Stimulated activated CD8-positive, alpha-beta memory T cell treated with anti-CD3 and anti-CD28 coated beads, Interleukin-4, amount 100 ng/mL, for 1 hour (primary cell): Measurements from ENCODE around the gene OR2A5.
"Not testable (repeated sequence)": the region's sequence is repeated elsewhere in the genome, so short reads cannot be mapped to it uniquely, and the experiment has no call there.

Source experiments
- DNase-seq, 2 donors: peaks; one replicate each; pipeline ENCODE4 v3.0.0-alpha.2; 2020; ENCODE audit warnings: low read depth in 2 of 2, low spot score in 1 of 2

Gene OR2A5, protein sequence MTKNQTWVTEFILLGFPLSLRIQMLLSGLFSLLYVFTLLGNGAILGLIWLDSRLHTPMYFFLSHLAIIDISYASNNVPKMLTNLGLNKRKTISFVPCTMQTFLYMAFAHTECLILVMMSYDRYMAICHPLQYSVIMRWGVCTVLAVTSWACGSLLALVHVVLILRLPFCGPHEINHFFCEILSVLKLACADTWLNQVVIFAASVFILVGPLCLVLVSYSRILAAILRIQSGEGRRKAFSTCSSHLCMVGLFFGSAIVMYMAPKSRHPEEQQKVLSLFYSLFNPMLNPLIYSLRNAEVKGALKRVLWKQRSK

DNA sequence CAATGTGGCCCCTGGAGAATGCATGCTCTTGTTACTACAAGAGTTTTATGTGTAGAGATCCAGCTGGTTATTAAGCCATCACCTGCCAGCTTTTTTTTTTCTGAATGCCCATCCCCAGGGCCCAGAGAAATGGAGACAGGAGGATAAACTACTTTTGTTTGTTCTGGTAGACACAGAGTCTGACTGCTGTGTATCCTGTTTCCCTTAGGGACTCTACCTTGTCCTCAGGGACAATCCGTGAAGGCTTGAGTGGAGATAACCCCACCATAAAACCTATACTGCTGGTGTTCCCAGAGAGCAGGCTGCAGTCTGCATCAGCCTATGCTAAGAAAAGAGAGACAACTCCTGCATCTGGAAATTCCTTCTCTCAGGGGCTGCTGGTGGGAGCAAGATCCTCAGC is at the start of gene OR2A5:
Gene OR2A5 (plus strand): TSS at position 301 of the 400 bp plus-strand sequence. CDS start 1,454 bp downstream, outside the sequence.
- DNase-seq: no peak

GRCh38 chr7:144000020-144000419 is 48.7 kb upstream of the OR2A5 start, which contains the start of gene OR6B1:
TSS of gene OR6B1 (plus strand) at chr7:144000320. CDS start at chr7:144003997, 3,677 bp downstream.
- no peak for DNase-seq

GRCh38 chr7:144001543-144001942 is 47.2 kb upstream of the OR2A5 start:
- DNase-seq: no peak

DNA sequence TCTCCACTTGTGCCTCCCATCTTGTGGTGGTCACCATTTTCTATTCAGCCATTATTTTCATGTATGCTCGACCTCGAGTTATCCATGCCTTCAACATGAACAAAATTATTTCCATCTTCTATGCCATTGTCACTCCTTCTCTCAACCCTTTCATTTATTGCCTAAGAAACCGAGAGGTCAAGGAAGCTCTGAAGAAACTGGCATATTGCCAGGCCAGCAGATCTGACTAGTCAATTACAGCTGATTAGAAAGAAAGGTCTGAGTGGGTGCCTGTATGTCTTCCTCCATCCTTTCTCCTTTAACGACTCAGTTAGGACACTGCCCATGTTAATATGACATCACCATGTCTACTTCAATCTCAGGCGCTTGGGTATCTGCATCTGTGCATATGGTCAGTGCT is 44.0 kb upstream of the OR2A5 start:
- DNase-seq: no peak

GRCh38 chr7:144006029-144006691 is 42.6 kb upstream of the OR2A5 start:
- no peak for DNase-seq

DNA sequence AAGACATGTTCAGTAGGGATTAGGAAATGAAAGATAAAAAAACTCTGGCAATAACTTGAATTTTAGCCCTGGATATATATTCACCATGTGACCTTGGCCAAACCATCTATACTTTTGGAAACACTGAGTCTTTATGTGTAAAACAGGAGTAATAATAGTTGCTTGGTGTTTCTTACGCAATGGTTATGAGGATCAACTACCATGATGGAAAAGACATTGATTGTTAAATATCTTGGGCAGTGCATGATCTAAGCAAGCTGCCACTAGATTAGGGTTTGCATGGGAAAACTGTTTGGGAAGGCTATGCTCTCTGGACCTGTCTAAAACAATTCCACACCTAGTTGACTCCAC is 42.1 kb upstream of the OR2A5 start:
- DNase-seq: no peak

DNA sequence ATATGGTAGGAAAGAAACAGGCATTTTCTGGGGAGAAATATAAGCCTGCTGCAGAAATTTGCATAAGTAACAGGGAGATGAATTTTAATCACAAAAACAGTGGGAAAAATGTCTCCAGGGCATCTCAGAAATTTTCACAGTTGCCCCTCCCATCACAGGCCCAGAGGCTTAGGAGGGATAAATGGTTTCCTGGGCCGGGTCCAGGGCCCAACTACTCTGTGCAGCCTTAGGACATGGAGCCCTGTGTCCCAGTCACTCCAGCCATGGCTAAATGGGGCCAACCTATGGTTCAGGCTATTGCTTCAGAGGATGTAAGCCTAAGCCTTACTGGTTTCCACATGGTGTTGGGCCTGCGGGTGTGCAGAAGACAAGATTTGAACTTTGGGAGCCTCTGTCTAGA is 39.4 kb upstream of the OR2A5 start:
- DNase-seq: no peak

- not testable (repeated sequence) for DNase-seq
These were observed 38.7 kb upstream of the OR2A5 start for GRCh38 chr7:144010061-144010460.

DNA sequence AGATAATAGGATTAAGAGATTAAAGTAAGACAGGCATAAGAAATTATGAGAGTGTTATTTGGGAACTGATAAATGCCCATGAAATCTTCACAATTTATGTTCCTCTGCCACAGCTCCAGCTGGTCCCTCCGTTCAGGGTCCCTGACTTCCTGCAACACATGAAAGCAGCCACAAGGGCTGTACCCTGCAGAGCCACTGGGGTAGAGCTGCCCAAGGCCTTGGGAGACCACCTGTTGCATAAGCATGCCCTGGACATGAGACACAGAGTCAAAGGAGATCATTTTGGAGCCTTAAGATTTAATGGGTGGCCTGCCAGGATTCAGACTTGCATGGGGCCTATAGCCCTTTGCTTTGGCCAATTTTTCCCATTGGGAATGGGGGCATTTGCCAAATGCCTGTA is 37.9 kb upstream of the OR2A5 start:
- DNase-seq: not testable (repeated sequence)

DNA sequence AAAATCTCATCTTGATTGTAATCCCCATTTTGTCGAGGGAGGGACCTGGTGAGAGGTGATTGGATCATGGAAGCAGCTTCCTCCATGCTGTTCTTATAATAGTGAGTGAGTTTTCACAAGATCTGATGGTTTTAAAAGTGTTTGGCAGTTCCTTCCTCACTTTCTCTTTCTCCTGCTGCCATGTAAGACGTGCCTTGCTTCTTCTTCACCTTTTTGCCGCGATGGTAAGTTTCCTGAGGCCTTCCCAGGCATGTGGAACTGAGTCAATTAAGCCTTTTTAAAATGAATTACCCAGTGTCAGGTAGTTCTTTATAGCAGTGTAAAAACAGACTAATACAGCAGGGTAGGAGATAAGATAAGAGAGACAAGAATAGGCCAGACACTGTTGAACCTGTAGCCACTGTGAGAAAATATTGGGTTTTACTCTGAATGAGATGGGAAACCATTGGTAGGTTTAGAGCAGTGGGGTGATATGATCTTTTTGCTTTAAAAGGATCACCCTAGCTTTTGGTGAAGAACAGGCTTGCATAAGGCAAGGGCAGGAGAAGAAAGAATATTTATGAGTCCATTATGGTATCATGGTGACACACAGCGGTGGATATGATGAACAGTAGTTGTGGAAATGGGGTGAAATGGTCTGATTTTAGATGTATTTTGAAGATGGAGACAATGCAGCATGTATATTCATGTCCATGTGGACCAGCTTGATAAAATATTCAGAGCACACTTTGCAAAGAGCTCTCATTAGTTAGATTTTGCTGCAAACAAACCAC is 37.1 kb upstream of the OR2A5 start:
- no peak for DNase-seq

- no peak for DNase-seq
These were observed 30.7 kb upstream of the OR2A5 start for GRCh38 chr7:144018065-144018464.

DNA sequence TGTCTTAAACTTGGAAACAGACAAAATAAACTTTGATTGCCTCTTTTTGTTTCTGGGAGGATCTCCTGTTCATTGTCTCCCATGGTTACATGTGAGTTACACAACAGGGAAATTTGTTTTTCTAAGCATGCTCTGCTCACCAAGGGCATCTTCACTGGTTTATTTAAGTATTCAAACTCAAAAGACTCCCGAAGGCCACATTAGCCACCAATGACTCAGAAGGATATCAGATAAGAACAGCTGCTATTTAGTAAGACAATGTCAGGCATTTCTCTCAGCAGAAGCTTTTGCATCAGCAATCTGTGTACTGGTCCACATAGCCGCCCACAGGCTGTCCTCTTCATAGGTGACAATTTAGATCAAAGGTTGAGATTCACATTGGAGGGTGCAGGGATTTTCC is 29.3 kb upstream of the OR2A5 start:
- no peak for DNase-seq

DNA sequence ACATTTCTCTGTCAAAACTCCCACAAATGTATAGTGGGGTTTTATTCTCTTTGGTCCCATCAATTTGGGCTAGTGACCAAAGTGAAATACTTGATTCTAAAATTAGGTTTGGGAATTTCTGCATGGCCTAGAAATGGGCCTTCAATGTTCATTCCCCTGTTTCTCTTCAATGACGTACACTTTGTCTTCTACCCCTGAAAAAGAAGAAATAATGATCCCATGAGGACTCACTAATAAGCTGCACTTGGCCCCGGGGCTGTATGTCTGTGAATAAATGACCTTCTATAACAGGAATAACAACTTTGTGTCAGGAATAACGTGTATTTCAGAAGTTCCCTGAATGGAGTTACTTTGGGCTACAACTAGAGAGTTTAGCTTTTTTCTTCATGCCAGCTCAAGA is 28.4 kb upstream of the OR2A5 start:
- no peak for DNase-seq

GRCh38 chr7:144022169-144022568 is 26.6 kb upstream of the OR2A5 start:
- no peak for DNase-seq

DNA sequence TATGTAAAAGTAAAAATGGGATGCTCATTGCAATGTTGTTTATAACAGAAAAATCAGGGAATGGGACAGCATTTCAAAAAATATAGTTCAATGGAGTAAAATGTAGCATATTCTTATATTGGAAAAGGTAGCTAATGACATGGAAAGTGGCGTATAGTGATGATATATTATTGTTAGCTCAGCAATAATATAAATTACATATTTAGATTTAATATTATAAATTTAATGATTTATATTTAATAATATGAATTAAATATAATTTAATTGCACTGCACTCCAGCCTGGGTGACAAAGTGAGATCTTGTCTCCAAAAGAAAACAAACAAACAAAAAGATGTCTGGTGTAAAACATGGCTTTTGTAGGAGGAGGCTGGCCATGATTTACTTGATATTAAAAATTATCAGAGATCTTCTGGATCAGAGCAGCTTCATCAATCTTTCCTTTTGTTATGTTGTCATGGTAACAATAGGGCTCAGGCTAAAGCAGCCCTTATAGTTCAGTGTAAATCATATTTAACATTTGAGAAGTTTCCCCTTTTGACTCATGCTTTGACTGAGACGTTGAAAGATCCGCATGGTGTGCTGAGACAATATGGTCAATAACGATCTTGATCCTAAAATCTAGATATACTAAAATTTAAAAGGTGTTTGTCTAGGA is 25.4 kb upstream of the OR2A5 start:
- no peak for DNase-seq

DNA sequence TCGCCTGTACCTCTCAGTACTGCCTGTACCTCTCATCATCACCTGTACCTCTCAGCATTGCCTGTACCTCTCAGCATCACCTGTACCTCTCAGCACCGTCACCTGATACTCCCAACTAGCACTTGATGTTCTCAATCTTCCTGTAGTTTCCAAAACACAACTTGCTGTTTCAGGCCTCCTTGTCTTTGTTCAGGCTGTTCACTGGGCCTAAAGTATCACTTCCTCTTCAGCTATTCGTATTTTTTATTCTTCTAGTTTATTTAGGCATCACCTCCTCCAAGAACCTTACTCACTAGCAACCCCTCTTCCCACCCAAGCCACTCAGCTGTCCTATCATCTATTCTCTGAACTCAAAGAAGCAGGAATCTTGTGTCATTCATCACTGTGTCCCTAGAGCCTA is 24.5 kb upstream of the OR2A5 start:
- no peak for DNase-seq

DNA sequence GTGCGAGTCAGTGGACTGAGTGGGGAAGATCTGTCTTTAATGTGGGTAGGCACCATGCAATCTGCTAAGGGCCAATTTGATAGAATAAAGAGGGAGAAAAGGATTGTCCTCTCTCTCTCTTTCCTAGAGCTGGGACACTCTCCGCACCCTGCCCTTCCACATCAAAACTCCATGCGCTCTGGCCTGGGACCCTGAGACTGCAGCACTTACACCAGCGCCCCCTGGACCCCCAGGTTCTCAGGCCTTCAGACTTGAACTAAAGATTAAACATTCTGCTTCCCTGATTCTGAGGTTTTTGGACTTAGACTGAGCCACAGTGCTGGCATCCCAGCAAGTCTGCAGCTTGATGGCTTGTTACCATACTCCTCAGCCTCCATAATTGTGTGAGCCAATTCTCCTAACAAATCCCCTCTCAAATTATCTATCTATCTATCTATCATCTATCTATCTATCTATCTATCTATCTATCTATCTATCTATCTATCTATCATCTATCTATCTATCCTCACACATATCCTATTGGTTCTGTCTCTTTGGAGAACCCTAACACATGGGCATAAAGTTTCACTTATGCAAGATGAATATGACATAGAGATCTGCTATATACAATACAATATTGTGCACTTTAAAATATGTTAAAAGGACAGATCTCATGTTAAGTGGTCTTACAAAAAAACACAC is 22.4 kb upstream of the OR2A5 start:
- no peak for DNase-seq

DNA sequence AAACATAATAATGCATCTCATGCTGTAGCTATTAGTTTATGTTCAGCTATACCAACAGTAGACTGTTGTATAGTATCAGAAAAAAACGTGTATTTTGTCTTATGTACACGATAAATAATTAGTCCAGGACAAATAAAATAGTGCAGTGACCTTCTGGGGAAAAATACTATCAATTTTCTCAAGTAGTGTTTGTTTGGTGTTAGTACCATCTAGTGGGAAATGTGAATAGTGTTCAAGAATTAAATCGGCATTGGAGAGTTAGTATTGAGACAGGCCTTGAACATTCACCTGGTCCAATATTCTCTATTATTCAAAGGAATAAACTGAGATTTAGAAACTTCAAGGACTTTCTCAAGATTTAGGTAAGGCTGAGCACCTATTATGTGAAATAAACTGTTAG is 21.7 kb upstream of the OR2A5 start:
- no peak for DNase-seq

- no peak for DNase-seq
These were observed 20.8 kb upstream of the OR2A5 start for GRCh38 chr7:144027974-144028373.

- no peak for DNase-seq
These were observed 20.2 kb upstream of the OR2A5 start for GRCh38 chr7:144028547-144028946.

DNA sequence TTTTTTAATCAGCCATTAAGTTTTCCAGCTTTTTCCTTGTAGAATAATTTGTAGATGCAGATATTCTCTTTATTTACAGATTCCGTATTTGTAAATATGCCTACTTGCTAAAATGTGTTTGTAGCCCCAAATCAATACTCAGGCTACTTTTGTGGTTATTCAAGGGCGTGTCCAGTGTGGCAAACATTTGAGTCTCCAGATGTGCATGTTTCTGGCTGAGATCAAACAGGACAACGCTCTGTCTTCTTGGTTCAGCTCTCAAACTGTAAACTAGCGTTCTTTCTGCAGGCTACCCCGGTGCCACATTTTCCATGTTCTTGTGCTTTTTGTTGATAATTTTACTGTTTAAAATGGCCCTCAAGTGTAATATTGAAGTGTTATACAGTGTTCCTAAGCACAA is 16.2 kb upstream of the OR2A5 start:
- no peak for DNase-seq
